ENCODE measurements around the gene SIX2.

The SIX2 gene

GRCh38 chr2:45008296-45009129 is 739 bp downstream of the SIX2 start:
- TF ChIP-seq TCF12 (IDR thresholded peaks at IDR 0.05; ENCODE audit: low read depth), result no peak
- no peak for TF ChIP-seq CEBPB (IDR thresholded peaks at IDR 0.05)
- TF ChIP-seq TEAD4 (IDR thresholded peaks at IDR 0.05), result no peak
- TF ChIP-seq REST (IDR thresholded peaks at IDR 0.05; ENCODE audit: low read depth), result no peak
- no peak for TF ChIP-seq RAD21 (IDR thresholded peaks at IDR 0.05; ENCODE audit: low read depth)
- TF ChIP-seq TAF1 (IDR thresholded peaks at IDR 0.05; ENCODE audit: low read depth), result no peak
- no peak for TF ChIP-seq NFIC (IDR thresholded peaks at IDR 0.05)
- TF ChIP-seq YY1 (IDR thresholded peaks at IDR 0.05; ENCODE audit: low read depth), result no peak
- TF ChIP-seq FOXM1 (IDR thresholded peaks at IDR 0.05; ENCODE audit: borderline replicate concordance, low read depth), result no peak
- no peak for TF ChIP-seq USF1 (IDR thresholded peaks at IDR 0.05)
- TF ChIP-seq EP300 (IDR thresholded peaks at IDR 0.05; ENCODE audit: borderline replicate concordance), result no peak

DNA sequence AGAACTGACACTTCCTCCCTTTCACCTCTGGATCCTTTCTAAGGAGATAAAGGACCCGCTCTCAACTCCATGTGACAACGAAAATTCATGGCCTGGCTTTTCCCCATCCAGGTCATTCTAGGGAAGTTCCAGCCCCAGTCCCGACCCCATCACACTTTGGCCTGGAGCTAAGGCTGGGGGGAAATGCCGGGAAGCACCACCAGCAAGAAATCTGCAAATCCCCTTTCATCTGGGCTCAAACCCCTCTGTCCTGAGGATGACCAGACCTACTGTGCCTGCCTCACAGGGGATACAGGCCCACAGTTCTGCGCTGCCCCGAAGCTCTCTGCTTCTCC is 1.3 kb downstream of the SIX2 start:
- TF ChIP-seq EGR1 (IDR thresholded peaks at IDR 0.05) (no peak), TAF1 (IDR thresholded peaks at IDR 0.05; ENCODE audit: low read depth) (no peak), ZBTB7A (IDR thresholded peaks at IDR 0.05; ENCODE audit: low read depth) (no peak), FOXM1 (IDR thresholded peaks at IDR 0.05; ENCODE audit: borderline replicate concordance, low read depth) (no peak), EP300 (IDR thresholded peaks at IDR 0.05; ENCODE audit: borderline replicate concordance) (no peak), RAD21 (IDR thresholded peaks at IDR 0.05; ENCODE audit: low read depth) (no peak), NFIC (IDR thresholded peaks at IDR 0.05) (no peak), YY1 (IDR thresholded peaks at IDR 0.05; ENCODE audit: low read depth) (no peak), CEBPB (IDR thresholded peaks at IDR 0.05) (no peak), USF1 (IDR thresholded peaks at IDR 0.05) (no peak)
- TF ChIP-seq, protein P1, sequence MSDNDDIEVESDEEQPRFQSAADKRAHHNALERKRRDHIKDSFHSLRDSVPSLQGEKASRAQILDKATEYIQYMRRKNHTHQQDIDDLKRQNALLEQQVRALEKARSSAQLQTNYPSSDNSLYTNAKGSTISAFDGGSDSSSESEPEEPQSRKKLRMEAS (IDR thresholded peaks at IDR 0.05), result no peak

- TF ChIP-seq USF1 (IDR thresholded peaks at IDR 0.05) (no peak), CREB1 (IDR thresholded peaks at IDR 0.05; ENCODE audit: low read depth) (no peak), TCF12 (IDR thresholded peaks at IDR 0.05; ENCODE audit: low read depth) (no peak)
- TF ChIP-seq, protein P1 (IDR thresholded peaks at IDR 0.05), result no peak
Measured at GRCh38 chr2:45006942-45007287, 2.3 kb downstream of the SIX2 start.

GRCh38 chr2:45006041-45006941 is 3.0 kb downstream of the SIX2 start:
- TF ChIP-seq EP300 (IDR thresholded peaks at IDR 0.05; ENCODE audit: borderline replicate concordance) (no peak), FOXM1 (IDR thresholded peaks at IDR 0.05; ENCODE audit: borderline replicate concordance, low read depth) (no peak), EGR1 (IDR thresholded peaks at IDR 0.05) (no peak), ZBTB7A (IDR thresholded peaks at IDR 0.05; ENCODE audit: low read depth) (no peak), TCF12 (IDR thresholded peaks at IDR 0.05; ENCODE audit: low read depth) (no peak), YY1 (IDR thresholded peaks at IDR 0.05; ENCODE audit: low read depth) (no peak), RAD21 (IDR thresholded peaks at IDR 0.05; ENCODE audit: low read depth) (no peak), CREB1 (IDR thresholded peaks at IDR 0.05; ENCODE audit: low read depth) (no peak), CEBPB (IDR thresholded peaks at IDR 0.05) (no peak), TEAD4 (IDR thresholded peaks at IDR 0.05) (no peak), REST (IDR thresholded peaks at IDR 0.05; ENCODE audit: low read depth) (no peak)
- TF ChIP-seq, protein P1 (IDR thresholded peaks at IDR 0.05), result no peak

Data from Ishikawa (cell line).